Panc1 (cell line): ENCODE measurements around the gene CASP2.

Source experiments
- POLR2AphosphoS5 ChIP-seq: IDR thresholded peaks from 2 replicates; pipeline ENCODE4 v1.6.1; 2012; ENCODE audit warnings: mild to moderate bottlenecking, low read depth, low read length, moderate library complexity
- SIN3A ChIP-seq: IDR thresholded peaks from 2 replicates; pipeline ENCODE4 v1.6.1; 2012; ENCODE audit warnings: low read depth, mild to moderate bottlenecking, low read length, moderate library complexity, borderline replicate concordance; ENCODE audit not compliant: insufficient read depth
- TF ChIP-seq, protein P1 (sequence below): fragments of 450-650 bp; IDR thresholded peaks from 2 replicates; pipeline ENCODE4 v1.5.1; 2017; ENCODE audit warnings: mild to moderate bottlenecking

DNA sequence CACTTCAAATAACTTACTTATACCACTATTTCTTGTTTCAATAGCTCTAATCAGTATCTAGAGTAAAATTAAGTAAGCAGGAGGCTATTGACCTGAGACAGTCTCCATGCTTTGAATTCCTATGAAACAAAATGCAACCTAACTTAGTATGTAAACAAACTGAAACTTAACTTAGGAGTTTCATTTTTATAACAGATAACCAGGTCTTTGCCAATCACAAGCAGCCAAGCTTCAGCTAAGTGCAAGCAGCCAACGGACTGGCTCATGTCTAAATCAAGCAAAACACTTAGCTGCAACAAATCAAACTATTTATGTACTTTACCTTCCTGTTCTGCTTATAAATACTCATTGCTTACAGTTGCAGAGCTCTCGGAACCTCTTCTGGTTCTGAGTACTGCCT, 29.3 kb upstream of the CASP2 start:
- TF ChIP-seq, protein P1, sequence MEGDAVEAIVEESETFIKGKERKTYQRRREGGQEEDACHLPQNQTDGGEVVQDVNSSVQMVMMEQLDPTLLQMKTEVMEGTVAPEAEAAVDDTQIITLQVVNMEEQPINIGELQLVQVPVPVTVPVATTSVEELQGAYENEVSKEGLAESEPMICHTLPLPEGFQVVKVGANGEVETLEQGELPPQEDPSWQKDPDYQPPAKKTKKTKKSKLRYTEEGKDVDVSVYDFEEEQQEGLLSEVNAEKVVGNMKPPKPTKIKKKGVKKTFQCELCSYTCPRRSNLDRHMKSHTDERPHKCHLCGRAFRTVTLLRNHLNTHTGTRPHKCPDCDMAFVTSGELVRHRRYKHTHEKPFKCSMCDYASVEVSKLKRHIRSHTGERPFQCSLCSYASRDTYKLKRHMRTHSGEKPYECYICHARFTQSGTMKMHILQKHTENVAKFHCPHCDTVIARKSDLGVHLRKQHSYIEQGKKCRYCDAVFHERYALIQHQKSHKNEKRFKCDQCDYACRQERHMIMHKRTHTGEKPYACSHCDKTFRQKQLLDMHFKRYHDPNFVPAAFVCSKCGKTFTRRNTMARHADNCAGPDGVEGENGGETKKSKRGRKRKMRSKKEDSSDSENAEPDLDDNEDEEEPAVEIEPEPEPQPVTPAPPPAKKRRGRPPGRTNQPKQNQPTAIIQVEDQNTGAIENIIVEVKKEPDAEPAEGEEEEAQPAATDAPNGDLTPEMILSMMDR = no peak
- TF ChIP-seq POLR2AphosphoS5 = no peak
- no peak for TF ChIP-seq SIN3A
